Esophagus (tissue), 2 donors: ENCODE data around the gene ACTL7A. TPM values are rescaled to one million over a fixed set of nuclear protein-coding genes. Genes with fewer than 3 reads are reported as not detected.
"Not testable (repeated sequence)": the region's sequence is repeated elsewhere in the genome, so short reads cannot be mapped to it uniquely, and the experiment has no call there.

Experiments
- H3K27ac ChIP-seq, 2 donors: one replicate each; pipeline ENCODE4 v1.5.1; 2013; ENCODE audit warnings: low read depth in 2 of 2, mild to moderate bottlenecking in 2 of 2, inconsistent platforms in 1 of 2, low read length in 1 of 2, moderate library complexity in 1 of 2
- H3K27me3 ChIP-seq, 2 donors: one replicate each; pipeline ENCODE4 v1.6.1; 2013; ENCODE audit warnings: low read length in 2 of 2, control low read depth in 1 of 2, mild to moderate bottlenecking in 1 of 2; ENCODE audit not compliant: insufficient read depth in 2 of 2, control insufficient read depth in 1 of 2
- H3K36me3 ChIP-seq, 2 donors: one replicate each; pipeline ENCODE4 v1.6.1; 2013; ENCODE audit warnings: low read length in 1 of 2; ENCODE audit not compliant: control insufficient read depth in 2 of 2, insufficient read depth in 2 of 2
- H3K4me1 ChIP-seq, 2 donors: one replicate each; pipeline ENCODE4 v1.6.1; 2013; ENCODE audit warnings: low read length in 1 of 2; ENCODE audit not compliant: control insufficient read depth in 2 of 2, insufficient read depth in 2 of 2
- H3K4me3 ChIP-seq, 2 donors: one replicate each; pipeline ENCODE4 v1.5.1; 2013; ENCODE audit warnings: low read length in 2 of 2, mild to moderate bottlenecking in 2 of 2, low read depth in 1 of 2, moderate library complexity in 1 of 2
- H3K9me3 ChIP-seq, 2 donors: one replicate each; pipeline ENCODE4 v1.6.1; 2013; ENCODE audit warnings: mild to moderate bottlenecking in 2 of 2, low read depth in 1 of 2, low read length in 1 of 2, moderate library complexity in 1 of 2; ENCODE audit not compliant: control insufficient read depth in 2 of 2, insufficient read depth in 1 of 2
- WGBS, 2 donors: extraction: QIAGEN DNeasy Blood & Tissue Kit; methylation state at CpG; one replicate each; pipeline ENCODE4 v1.1.7; 2013; 5-methylcytosine and 5-hydroxymethylcytosine counted together
- polyA plus RNA-seq, 2 donors: library from polyadenylated mRNA; stranded (reverse); fragments of 200-250 nt; gene quantifications; one replicate each; pipeline ENCODE4 v1.2.3, GENCODE V29; 2013
- donor health status: healthy with polysubstance abuse.
- donor health status: Bipolar disorder and iron deficiency.

Gene ACTL7A
- polyA plus RNA-seq, 2 donors = not detected

DNA sequence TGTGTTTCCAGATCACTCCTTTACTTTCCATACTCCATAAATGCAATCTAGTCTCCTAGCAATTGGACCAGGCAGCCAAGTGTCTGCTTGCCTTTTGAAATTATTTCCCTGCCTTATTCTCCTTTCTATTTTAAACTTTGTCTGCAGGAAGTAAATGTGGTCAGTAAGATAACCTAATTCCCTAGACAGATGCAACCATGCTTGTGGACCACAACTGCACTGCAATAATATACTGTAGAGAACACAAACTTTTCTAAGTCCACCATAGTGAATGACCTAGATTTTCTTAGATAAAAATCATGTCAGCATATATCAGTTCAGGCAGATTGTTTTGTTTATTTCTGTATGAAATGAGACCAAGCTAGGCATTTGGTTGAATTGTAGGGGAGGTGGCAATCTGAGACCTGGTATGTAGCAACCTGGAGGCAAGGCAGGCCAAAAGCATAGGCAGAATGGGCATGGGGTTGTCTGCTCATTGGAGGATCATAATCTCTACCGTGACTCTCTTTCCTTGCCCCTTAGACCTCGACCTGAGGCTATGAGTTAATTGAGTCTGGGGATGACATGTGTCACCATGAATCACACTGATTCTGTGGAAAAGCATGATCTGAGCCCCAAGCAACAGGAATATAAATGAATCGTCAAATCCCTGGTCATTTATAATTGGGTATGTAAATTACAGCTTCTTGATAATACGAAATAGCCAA lies 27.0 kb upstream of the ACTL7A start:
- Histone ChIP-seq H3K27me3 (no peaks in the 10 kb centered on the region), H3K9me3 (no peaks in the 10 kb centered on the region), H3K4me3 (no peak overlapping the region), H3K36me3 (no peaks in the 10 kb centered on the region), H3K4me1 (peaks cover 0 to 13% of the 10 kb centered on the region in 2 donors), H3K27ac (no peak overlapping the region)
- WGBS, 2 donors = 62 to 71% methylated on average over 4 of the region's 4 CpGs

DNA sequence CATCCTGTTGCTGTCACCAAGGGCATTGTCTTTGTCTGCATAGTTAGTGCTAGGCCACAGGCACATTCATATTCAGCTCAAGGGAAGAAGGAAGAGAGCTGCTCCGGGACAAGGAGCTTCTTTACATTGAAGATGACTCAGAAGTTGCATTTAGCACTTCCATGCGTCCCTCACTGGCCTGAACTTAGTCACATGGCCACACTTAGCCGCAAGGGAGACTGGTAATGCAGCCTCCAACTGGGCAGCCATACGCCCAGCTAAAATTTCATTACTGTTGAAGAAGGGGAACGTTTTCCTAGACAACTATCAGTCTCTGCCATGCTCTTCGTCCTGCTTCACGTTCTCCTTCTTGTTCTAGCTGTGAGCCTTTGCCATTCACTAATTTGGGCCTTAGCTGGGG lies 26.2 kb upstream of the ACTL7A start:
- peaks cover 0 to 13% of the 10 kb centered on the region in 2 donors for H3K4me1 ChIP-seq
- H3K27me3 ChIP-seq = no peaks in the 10 kb centered on the region
- peak overlapping the region in 1 of 2 donors; percentile 72 for H3K27ac ChIP-seq
- no peak overlapping the region for H3K4me3 ChIP-seq
- H3K36me3 ChIP-seq = no peaks in the 10 kb centered on the region
- whole genome bisulfite sequencing, 2 donors = 76 to 77% methylated on average over 7 of the region's 7 CpGs
- H3K9me3 ChIP-seq = no peaks in the 10 kb centered on the region

DNA sequence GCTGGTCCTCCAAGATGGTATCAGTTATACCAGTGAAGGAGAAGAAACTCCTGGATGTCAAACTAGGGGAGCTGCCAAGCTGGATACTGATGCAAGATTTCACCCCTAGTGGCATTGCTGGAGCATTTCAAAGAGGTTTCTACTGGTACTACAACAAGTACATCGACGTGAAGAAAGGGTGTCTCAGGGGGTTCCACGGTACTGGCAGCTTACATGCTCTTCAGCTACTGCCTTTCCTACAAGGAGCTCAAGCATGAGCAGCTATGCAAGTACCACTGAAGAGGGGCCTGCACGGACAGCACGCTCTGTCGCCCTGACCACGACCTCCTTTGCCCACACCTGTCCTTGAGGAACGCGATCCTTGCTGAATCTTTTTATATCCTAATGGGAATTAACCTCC lies 25.7 kb upstream of the ACTL7A start:
- no peaks in the 10 kb centered on the region for H3K9me3 ChIP-seq
- H3K36me3 ChIP-seq = no peaks in the 10 kb centered on the region
- no peak overlapping the region for H3K4me3 ChIP-seq
- H3K27me3 ChIP-seq = no peaks in the 10 kb centered on the region
- 62 to 67% methylated on average over 9 of the region's 9 CpGs for WGBS, 2 donors
- H3K4me1 ChIP-seq = peaks cover 0 to 9% of the 10 kb centered on the region in 2 donors
- peak overlapping the region; percentile 12 to 72 for H3K27ac ChIP-seq

GRCh38 chr9:108836781-108837180 lies 25.3 kb upstream of the ACTL7A start:
- Histone ChIP-seq H3K4me1 (peaks cover 0 to 9% of the 10 kb centered on the region in 2 donors), H3K9me3 (no peaks in the 10 kb centered on the region), H3K4me3 (no peak overlapping the region), H3K27me3 (no peaks in the 10 kb centered on the region), H3K27ac (peak overlapping the region; percentile 65 to 71), H3K36me3 (no peaks in the 10 kb centered on the region)
- 39 to 49% methylated on average over 5 of the region's 5 CpGs for WGBS, 2 donors

DNA sequence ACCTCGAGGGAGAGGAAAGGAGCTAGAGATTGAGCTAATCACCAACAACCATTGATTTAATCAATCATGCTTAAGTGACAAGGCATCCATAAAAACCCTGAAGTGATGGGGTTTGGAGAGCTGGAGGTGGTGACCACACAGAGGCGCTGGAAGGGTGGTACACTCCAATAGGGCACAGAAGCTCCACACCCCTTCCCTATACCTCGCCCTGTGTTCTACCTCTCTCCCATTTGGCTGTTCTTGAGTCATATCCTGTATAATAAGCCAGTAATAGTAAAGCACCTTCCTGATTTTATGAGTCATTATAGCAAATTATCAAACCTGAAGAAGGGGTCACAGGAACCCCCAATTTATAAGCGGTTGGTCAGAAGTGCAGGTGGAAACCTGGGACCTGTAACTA lies 24.5 kb upstream of the ACTL7A start:
- no peaks in the 10 kb centered on the region for H3K27me3 ChIP-seq
- peak overlapping the region; percentile 64 to 71 for H3K27ac ChIP-seq
- peaks cover 0 to 9% of the 10 kb centered on the region in 2 donors for H3K4me1 ChIP-seq
- no peak overlapping the region for H3K4me3 ChIP-seq
- H3K36me3 ChIP-seq = no peaks in the 10 kb centered on the region
- 57% methylated on average over 4 of the region's 4 CpGs for WGBS, 2 donors
- no peaks in the 10 kb centered on the region for H3K9me3 ChIP-seq

- no peak overlapping the region for H3K4me3 ChIP-seq
- peaks cover 0 to 9% of the 10 kb centered on the region in 2 donors for H3K4me1 ChIP-seq
- H3K9me3 ChIP-seq = no peaks in the 10 kb centered on the region
- no peak overlapping the region for H3K27ac ChIP-seq
- 89 to 93% methylated on average over 6 of the region's 6 CpGs for WGBS, 2 donors
- no peaks in the 10 kb centered on the region for H3K27me3 ChIP-seq
- H3K36me3 ChIP-seq = no peaks in the 10 kb centered on the region
These were observed 24.0 kb upstream of the ACTL7A start for GRCh38 chr9:108838017-108838416.

- not testable (repeated sequence) for H3K9me3 ChIP-seq, H3K36me3 ChIP-seq
- 91% methylated on average over 5 of the region's 5 CpGs for WGBS, 2 donors
These were observed 22.5 kb upstream of the ACTL7A start for GRCh38 chr9:108839561-108839960.

DNA sequence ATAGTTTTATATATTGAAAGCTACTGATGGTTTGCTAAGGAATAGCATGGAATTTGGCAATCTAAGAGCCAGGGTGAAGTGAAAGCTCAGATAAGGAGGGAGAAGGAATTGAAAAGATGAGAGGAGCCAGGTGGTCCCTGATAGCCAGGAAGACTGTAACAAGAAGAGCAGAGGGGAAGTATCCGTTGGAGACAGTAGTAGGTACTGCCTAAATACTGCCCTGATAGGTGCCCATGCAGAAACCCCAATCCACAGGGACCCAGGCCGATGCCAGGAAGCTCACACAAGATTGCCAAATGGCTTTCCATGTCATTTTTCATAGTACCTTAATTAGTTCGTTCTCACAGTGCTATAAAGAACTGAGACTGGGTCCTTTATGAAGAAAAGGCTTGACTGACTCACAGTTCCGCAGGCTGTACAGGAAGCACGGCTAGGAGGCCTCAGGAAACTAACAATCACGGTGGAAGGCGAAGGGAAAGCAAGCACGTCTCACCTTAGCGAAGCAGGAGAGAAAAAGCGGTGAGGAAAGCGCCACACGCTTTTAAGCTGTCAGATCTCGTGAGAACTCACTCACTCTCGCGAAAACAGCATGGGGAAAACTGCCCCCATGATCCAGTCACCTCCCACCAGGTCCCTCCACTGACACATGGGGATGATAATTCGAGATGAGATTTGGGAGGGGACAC lies 19.3 kb upstream of the ACTL7A start:
- H3K4me1 ChIP-seq = no peaks in the 10 kb centered on the region
- no peaks in the 10 kb centered on the region for H3K36me3 ChIP-seq
- no peak overlapping the region for H3K4me3 ChIP-seq
- H3K27ac ChIP-seq = no peak overlapping the region
- WGBS, 2 donors = 67 to 70% methylated on average over 16 of the region's 16 CpGs
- no peaks in the 10 kb centered on the region for H3K27me3 ChIP-seq
- no peaks in the 10 kb centered on the region for H3K9me3 ChIP-seq

More at GRCh38 chr9:108839561-108839960, 22.5 kb upstream of the ACTL7A start:
- not testable (repeated sequence) for H3K4me1 ChIP-seq, H3K4me3 ChIP-seq, H3K27ac ChIP-seq, H3K27me3 ChIP-seq

GRCh38 chr9:108844391-108844790 lies 17.7 kb upstream of the ACTL7A start:
- WGBS, 2 donors = 44 to 53% methylated on average over 2 of the region's 2 CpGs
- no peaks in the 10 kb centered on the region for H3K4me1 ChIP-seq
- no peaks in the 10 kb centered on the region for H3K36me3 ChIP-seq
- H3K4me3 ChIP-seq = no peak overlapping the region
- no peaks in the 10 kb centered on the region for H3K27me3 ChIP-seq
- H3K9me3 ChIP-seq = no peaks in the 10 kb centered on the region
- H3K27ac ChIP-seq = no peak overlapping the region

DNA sequence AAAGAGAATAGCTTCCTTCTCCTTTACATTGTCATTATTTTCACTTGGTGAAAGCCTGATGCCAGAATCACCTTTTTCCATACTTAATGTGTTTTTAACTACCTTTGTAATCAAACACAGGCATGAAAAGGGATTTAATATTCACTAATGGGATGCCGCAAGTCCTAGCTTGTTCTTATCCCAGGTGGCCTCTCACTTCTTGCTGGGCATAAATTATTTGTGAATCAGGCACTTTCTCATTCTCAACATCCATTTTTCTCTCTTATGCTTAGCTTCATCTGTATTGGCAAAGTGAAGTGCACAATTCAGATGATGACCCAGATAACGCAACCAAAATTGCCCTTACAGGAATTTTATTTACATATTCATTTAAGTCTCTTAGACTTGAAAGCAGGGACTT lies 17.2 kb upstream of the ACTL7A start:
- Histone ChIP-seq H3K4me1 (no peaks in the 10 kb centered on the region), H3K27me3 (no peaks in the 10 kb centered on the region), H3K4me3 (no peak overlapping the region), H3K9me3 (no peaks in the 10 kb centered on the region), H3K36me3 (no peaks in the 10 kb centered on the region), H3K27ac (no peak overlapping the region)
- WGBS, 2 donors = 45 to 50% methylated on average over 2 of the region's 2 CpGs
